HEK293 (cell line): ENCODE results near the gene CYP27C1.

Experiments
- CTCF ChIA-PET: fragments of 350-600 bp; formaldehyde crosslinking; extraction: SDS; loops from one replicate; lab custom pipeline; 2021; ENCODE audit warnings: antibody characterized with exemption; lab: Yijun Ruan, JAX
- POLR2A ChIA-PET: fragments of 300-600 bp; formaldehyde crosslinking; extraction: SDS; loops from one replicate; lab custom pipeline; 2020; ENCODE audit warnings: antibody characterized with exemption, inconsistent platforms; lab: Yijun Ruan, JAX
- H3K27ac ChIP-seq: fragments of 200-500 bp; sonication (Bioruptor generic); 2 replicates; pipeline ENCODE4 v1.5.1; 2014; ENCODE audit warnings: low read depth, low read length, control low read depth, inconsistent platforms; ENCODE audit errors: extremely low read depth
- H3K36me3 ChIP-seq, 2 experiments: fragments of 200-500 bp in 1 of 2; sonication (Bioruptor generic) in 1 of 2; 1 replicate in 1 of 2; 2 replicates in 1 of 2; pipeline ENCODE4 v1.5.1; 2014 to 2017; ENCODE audit warnings: inconsistent platforms in 2 of 2, low read length in 2 of 2; ENCODE audit not compliant: control insufficient read depth in 2 of 2, insufficient read depth in 1 of 2
- H3K4me1 ChIP-seq: fragments of 200-500 bp; sonication (Bioruptor generic); 2 replicates; pipeline ENCODE4 v1.5.1; 2014; ENCODE audit warnings: mild to moderate bottlenecking, low read length, inconsistent platforms; ENCODE audit not compliant: control insufficient read depth, insufficient read depth
- H3K4me3 ChIP-seq: 2 replicates; pipeline ENCODE4 v1.5.1; 2011; ENCODE audit warnings: low read depth, mild to moderate bottlenecking, control low read depth, low read length, moderate library complexity
- H3K9me3 ChIP-seq: fragments of 200-500 bp; sonication (Bioruptor generic); 2 replicates; pipeline ENCODE4 v1.5.1; 2014; ENCODE audit warnings: low read depth, low read length, inconsistent platforms; ENCODE audit not compliant: control insufficient read depth, insufficient read depth
- AEBP2 ChIP-seq: fragments of 450-650 bp; formaldehyde crosslinking; IDR thresholded peaks from 2 replicates; pipeline ENCODE4 v1.5.1; 2016; ENCODE audit warnings: missing biosample characterization, missing genetic modification characterization, borderline replicate concordance
- ATF2 ChIP-seq: fragments of 450-650 bp; formaldehyde crosslinking; IDR thresholded peaks from 2 replicates; pipeline ENCODE4 v1.5.1; 2016; ENCODE audit warnings: missing biosample characterization, missing genetic modification characterization, low read depth
- GLI2 ChIP-seq: fragments of 450-650 bp; formaldehyde crosslinking; IDR thresholded peaks from 2 replicates; pipeline ENCODE4; 2017; ENCODE audit warnings: missing biosample characterization, missing genetic modification characterization, low read depth, borderline replicate concordance
- KLF10 ChIP-seq: fragments of 450-650 bp; IDR thresholded peaks from 2 replicates; pipeline ENCODE4 v1.5.1; 2018; ENCODE audit warnings: missing biosample characterization, mild to moderate bottlenecking, missing genetic modification characterization
- KLF8 ChIP-seq: fragments of 450-650 bp; formaldehyde crosslinking; IDR thresholded peaks from 2 replicates; pipeline ENCODE4 v1.5.1; 2016; ENCODE audit warnings: missing biosample characterization, missing genetic modification characterization
- OSR2 ChIP-seq: fragments of 450-650 bp; formaldehyde crosslinking; IDR thresholded peaks from 2 replicates; pipeline ENCODE4 v1.5.1; 2016; ENCODE audit warnings: missing biosample characterization, missing genetic modification characterization
- OVOL3 ChIP-seq: fragments of 450-650 bp; formaldehyde crosslinking; IDR thresholded peaks from 2 replicates; pipeline ENCODE4 v1.5.1; 2016; ENCODE audit warnings: missing biosample characterization, missing genetic modification characterization
- SALL2 ChIP-seq: fragments of 450-650 bp; formaldehyde crosslinking; IDR thresholded peaks from 2 replicates; pipeline ENCODE4 v1.5.0; 2017; ENCODE audit warnings: missing biosample characterization, mild to moderate bottlenecking, missing genetic modification characterization, borderline replicate concordance
- SCRT2 ChIP-seq: fragments of 450-650 bp; formaldehyde crosslinking; IDR thresholded peaks from 2 replicates; pipeline ENCODE4 v1.5.1; 2016; ENCODE audit warnings: missing biosample characterization, missing genetic modification characterization
- SP2 ChIP-seq: fragments of 450-650 bp; formaldehyde crosslinking; IDR thresholded peaks from 2 replicates; pipeline ENCODE4 v1.5.1; 2016; ENCODE audit warnings: missing biosample characterization, missing genetic modification characterization
- YY1 ChIP-seq: fragments of 450-650 bp; formaldehyde crosslinking; IDR thresholded peaks from 2 replicates; pipeline ENCODE4 v1.5.1; 2018; ENCODE audit warnings: missing biosample characterization, missing genetic modification characterization
- ZBTB44 ChIP-seq: fragments of 450-650 bp; IDR thresholded peaks from 2 replicates; pipeline ENCODE4 v1.5.1; 2018; ENCODE audit warnings: missing biosample characterization, mild to moderate bottlenecking, missing genetic modification characterization
- ZNF10 ChIP-seq: fragments of 450-650 bp; formaldehyde crosslinking; IDR thresholded peaks from 2 replicates; pipeline ENCODE4 v1.5.1; 2017; ENCODE audit warnings: missing biosample characterization, missing genetic modification characterization
- ZNF16 ChIP-seq: fragments of 450-650 bp; formaldehyde crosslinking; IDR thresholded peaks from 2 replicates; pipeline ENCODE4 v1.5.1; 2016; ENCODE audit warnings: low read depth, missing biosample characterization, missing genetic modification characterization
- ZNF19 ChIP-seq: fragments of 450-650 bp; formaldehyde crosslinking; IDR thresholded peaks from 2 replicates; pipeline ENCODE4; 2016; ENCODE audit warnings: missing biosample characterization, missing genetic modification characterization, low read depth
- ZNF2 ChIP-seq: fragments of 450-650 bp; formaldehyde crosslinking; IDR thresholded peaks from 2 replicates; pipeline ENCODE4 v1.5.1; 2016; ENCODE audit warnings: missing biosample characterization, missing genetic modification characterization
- ZNF350 ChIP-seq: fragments of 450-650 bp; formaldehyde crosslinking; IDR thresholded peaks from 2 replicates; pipeline ENCODE4 v1.5.0; 2017; ENCODE audit warnings: missing biosample characterization, mild to moderate bottlenecking, missing genetic modification characterization
- ZNF514 ChIP-seq: fragments of 450-650 bp; formaldehyde crosslinking; IDR thresholded peaks from 2 replicates; pipeline ENCODE4 v1.5.1; 2016; ENCODE audit warnings: missing biosample characterization, missing genetic modification characterization
- ZNF580 ChIP-seq: fragments of 450-650 bp; formaldehyde crosslinking; IDR thresholded peaks from 2 replicates; pipeline ENCODE4 v1.5.1; 2016; ENCODE audit warnings: missing biosample characterization, missing genetic modification characterization
- ZNF610 ChIP-seq: fragments of 450-650 bp; formaldehyde crosslinking; IDR thresholded peaks from 2 replicates; pipeline ENCODE4 v1.5.1; 2016; ENCODE audit warnings: missing biosample characterization, missing genetic modification characterization, borderline replicate concordance
- ZNF624 ChIP-seq: fragments of 450-650 bp; formaldehyde crosslinking; IDR thresholded peaks from 2 replicates; pipeline ENCODE4 v1.5.1; 2017; ENCODE audit warnings: missing biosample characterization, missing genetic modification characterization
- ZNF660 ChIP-seq: fragments of 450-650 bp; IDR thresholded peaks from 2 replicates; pipeline ENCODE4 v1.5.1; 2018; ENCODE audit warnings: missing biosample characterization, mild to moderate bottlenecking, missing genetic modification characterization
- ZSCAN16 ChIP-seq: fragments of 450-650 bp; formaldehyde crosslinking; IDR thresholded peaks from 2 replicates; pipeline ENCODE4 v1.5.1; 2016; ENCODE audit warnings: missing biosample characterization, missing genetic modification characterization
- ZSCAN30 ChIP-seq: fragments of 450-650 bp; IDR thresholded peaks from 2 replicates; pipeline ENCODE4 v1.5.1; 2018; ENCODE audit warnings: missing biosample characterization, mild to moderate bottlenecking, missing genetic modification characterization, moderate library complexity
- ZSCAN4 ChIP-seq: fragments of 450-650 bp; formaldehyde crosslinking; IDR thresholded peaks from 2 replicates; pipeline ENCODE4 v1.5.1; 2017; ENCODE audit warnings: missing biosample characterization, missing genetic modification characterization

CYP27C1 gene

GRCh38 chr2:127187081-127187775 lies 32.9 kb downstream of the CYP27C1 start (continued):
- TF ChIP-seq ZNF16 (tag by site-specific recombination) = no peak
- TF ChIP-seq ZSCAN30 (tag by site-specific recombination) = no peak
- no peak for TF ChIP-seq ZNF660 (tag by site-specific recombination)
- TF ChIP-seq YY1 (tag by site-specific recombination) = no peak
- no peak for TF ChIP-seq ZNF2

- H3K4me1 ChIP-seq = no peaks in the 10 kb centered on the region
- ChIA-PET POLR2A (no interaction called here), CTCF (interaction anchor here (0.7 kb wide), 1 partner anchor 22 kb away, joined by 3 read pairs; no protein-coding TSS in a partner anchor)
- H3K9me3 ChIP-seq = no peaks in the 10 kb centered on the region
- H3K27ac ChIP-seq = no peak overlapping the region
- no peaks in the 10 kb centered on the region for H3K36me3 ChIP-seq
- TF ChIP-seq ZNF10 (tag by site-specific recombination) = no peak
- no peak for TF ChIP-seq ZNF19
- TF ChIP-seq KLF10 = no peak
- TF ChIP-seq ZNF580 (tag by site-specific recombination) = no peak
- no peak for TF ChIP-seq KLF8 (tag by site-specific recombination)
- no peak for TF ChIP-seq OSR2 (tag by site-specific recombination)
- no peak for TF ChIP-seq ZNF350 (tag by site-specific recombination)
- no peak for TF ChIP-seq ZSCAN16 (tag by site-specific recombination)
- TF ChIP-seq ATF2 (tag by site-specific recombination) = no peak
- no peak for TF ChIP-seq ZSCAN4
- no peak for TF ChIP-seq ZNF624
- no peak for TF ChIP-seq ZNF610 (tag by site-specific recombination)
- TF ChIP-seq AEBP2 (tag by site-specific recombination) = no peak
- no peak for TF ChIP-seq OVOL3
- no peak overlapping the region for H3K4me3 ChIP-seq
Observed at GRCh38 chr2:127185705-127186104, 34.4 kb downstream of the CYP27C1 start.

GRCh38 chr2:127185093-127185492 lies 35.0 kb downstream of the CYP27C1 start:
- Histone ChIP-seq H3K36me3 (no peaks in the 10 kb centered on the region), H3K4me1 (no peaks in the 10 kb centered on the region), H3K9me3 (no peaks in the 10 kb centered on the region)
- POLR2A ChIA-PET = no interaction called here
- TF ChIP-seq SCRT2 (tag by site-specific recombination) (no peak), ZNF19 (no peak), SP2 (tag by site-specific recombination) (no peak), ZNF514 (no peak), GLI2 (tag by site-specific recombination) (no peak), ZBTB44 (tag by site-specific recombination) (no peak), SALL2 (no peak)
- TF ChIP-seq, all 188 proteins: peak for 0
- CTCF ChIA-PET = interaction anchor here (1.2 kb wide), 1 partner anchor 294 kb away, joined by 3 read pairs; no protein-coding TSS in a partner anchor
- no peak overlapping the region for H3K4me3 ChIP-seq
- H3K27ac ChIP-seq = no peak overlapping the region
